ENCODE data around the gene FAHD1. TPM values are rescaled to one million over a fixed set of nuclear protein-coding genes. Genes with fewer than 3 reads are reported as not detected.

The FAHD1 gene
- total RNA-seq, 4 donors from 2014 or later, result 32.3 to 46.3 (median 34.1) TPM

DNA sequence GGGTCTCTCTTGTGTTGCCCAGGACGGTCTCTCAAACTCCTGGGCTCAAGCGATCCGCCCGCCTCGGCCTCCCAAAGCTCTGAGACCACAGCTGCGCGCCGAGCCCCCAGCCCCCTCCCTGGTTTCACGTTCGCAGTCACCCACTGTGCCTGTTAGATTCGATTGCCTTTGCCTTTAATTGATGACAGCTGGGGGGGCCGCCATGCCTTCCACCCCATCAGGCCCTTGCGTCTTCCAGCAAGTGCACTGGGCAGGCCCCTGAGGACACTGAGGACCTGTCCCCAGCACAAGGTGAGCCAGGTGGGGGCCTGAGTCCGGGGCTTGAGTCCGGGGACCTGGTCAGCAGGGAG lies 36.8 kb upstream of the FAHD1 start:
- no peak for DNase-seq (ENCODE audit: low spot score)

DNA sequence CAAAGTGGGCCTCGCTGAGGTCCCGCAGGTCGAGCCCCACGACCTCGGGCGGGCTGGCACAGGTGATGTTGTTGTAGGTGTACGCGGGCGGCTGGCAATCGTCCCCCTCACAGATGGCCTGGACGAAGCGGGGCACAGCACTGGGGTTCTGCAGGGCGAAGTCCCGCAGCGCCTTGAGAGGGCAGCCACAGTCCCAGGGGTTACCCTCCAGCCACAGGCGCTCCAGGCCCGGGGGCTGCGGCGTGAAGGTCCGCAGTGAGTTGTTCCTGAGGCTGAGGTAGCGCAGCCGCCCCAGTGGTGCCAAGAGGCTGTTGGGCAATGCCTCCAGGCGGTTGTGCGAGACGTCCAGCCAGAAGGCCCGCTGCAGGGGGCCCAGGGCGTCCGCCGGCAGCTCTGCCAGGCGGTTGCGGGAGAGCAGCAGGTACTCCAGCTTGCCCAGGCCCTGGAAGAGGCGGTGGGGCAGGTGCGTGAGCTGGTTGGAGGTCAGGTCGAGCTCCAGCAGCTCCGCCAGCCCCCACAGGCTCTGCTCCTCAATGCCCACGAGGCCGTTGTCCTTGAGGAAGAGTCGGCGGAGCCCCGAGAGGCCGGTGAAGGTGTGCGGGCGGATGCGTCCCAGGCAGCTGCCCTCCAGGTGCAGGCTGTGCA lies 36.3 kb upstream of the FAHD1 start:
- TF ChIP-seq, protein P1, sequence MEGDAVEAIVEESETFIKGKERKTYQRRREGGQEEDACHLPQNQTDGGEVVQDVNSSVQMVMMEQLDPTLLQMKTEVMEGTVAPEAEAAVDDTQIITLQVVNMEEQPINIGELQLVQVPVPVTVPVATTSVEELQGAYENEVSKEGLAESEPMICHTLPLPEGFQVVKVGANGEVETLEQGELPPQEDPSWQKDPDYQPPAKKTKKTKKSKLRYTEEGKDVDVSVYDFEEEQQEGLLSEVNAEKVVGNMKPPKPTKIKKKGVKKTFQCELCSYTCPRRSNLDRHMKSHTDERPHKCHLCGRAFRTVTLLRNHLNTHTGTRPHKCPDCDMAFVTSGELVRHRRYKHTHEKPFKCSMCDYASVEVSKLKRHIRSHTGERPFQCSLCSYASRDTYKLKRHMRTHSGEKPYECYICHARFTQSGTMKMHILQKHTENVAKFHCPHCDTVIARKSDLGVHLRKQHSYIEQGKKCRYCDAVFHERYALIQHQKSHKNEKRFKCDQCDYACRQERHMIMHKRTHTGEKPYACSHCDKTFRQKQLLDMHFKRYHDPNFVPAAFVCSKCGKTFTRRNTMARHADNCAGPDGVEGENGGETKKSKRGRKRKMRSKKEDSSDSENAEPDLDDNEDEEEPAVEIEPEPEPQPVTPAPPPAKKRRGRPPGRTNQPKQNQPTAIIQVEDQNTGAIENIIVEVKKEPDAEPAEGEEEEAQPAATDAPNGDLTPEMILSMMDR (IDR thresholded peaks at IDR 0.05), result no peak
- ATAC-seq (ENCODE audit: low FRiP score), result no peak
- no peak for DNase-seq (ENCODE audit: low spot score)

More for the DNA sequence above, 36.8 kb upstream of the FAHD1 start:
- TF ChIP-seq, protein P1 (IDR thresholded peaks at IDR 0.05), result no peak
- ATAC-seq (ENCODE audit: low FRiP score), result no peak

DNA sequence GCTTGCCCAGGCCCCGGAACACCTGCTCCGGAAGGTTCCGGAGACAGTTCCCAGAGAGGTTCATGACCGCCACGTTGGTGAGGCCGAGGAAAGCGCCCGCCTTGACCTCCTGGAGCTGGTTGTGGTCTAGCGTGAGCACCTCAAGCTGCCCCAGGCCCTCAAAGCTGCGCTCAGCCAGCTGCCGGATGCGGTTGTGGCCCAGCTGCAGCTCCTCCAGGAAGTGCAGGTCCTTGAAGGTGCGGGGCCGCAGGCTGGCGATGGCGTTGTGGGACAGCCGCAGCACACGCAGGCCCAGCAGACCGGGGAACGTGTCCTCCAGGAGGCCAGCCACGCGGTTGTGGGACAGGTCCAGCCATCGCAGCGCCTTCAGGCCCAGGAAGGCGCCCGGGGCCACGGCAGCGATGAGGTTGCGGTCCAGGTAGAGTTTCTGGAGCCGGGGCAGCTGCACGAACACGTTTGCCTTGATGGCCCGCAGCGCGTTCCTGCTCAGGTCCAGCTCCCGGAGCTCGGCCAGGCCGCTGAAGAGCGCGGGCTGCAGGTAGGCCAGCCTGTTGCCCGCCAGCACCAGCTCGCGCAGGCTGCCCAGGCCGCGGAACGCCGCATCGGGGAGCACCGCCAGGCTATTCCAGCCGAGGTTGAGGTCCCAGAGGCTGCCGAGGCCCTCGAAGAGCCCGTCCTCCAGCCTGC lies 35.6 kb upstream of the FAHD1 start:
- ATAC-seq (ENCODE audit: low FRiP score) (no peak), DNase-seq (ENCODE audit: low spot score) (no peak)
- TF ChIP-seq, protein P1 (IDR thresholded peaks at IDR 0.05), result no peak

- TF ChIP-seq, protein P1 (IDR thresholded peaks at IDR 0.05), result no peak
- no peak for DNase-seq (ENCODE audit: low spot score)
- ATAC-seq (ENCODE audit: low FRiP score), result no peak
These were observed 34.8 kb upstream of the FAHD1 start for GRCh38 chr16:1791943-1792812.

DNA sequence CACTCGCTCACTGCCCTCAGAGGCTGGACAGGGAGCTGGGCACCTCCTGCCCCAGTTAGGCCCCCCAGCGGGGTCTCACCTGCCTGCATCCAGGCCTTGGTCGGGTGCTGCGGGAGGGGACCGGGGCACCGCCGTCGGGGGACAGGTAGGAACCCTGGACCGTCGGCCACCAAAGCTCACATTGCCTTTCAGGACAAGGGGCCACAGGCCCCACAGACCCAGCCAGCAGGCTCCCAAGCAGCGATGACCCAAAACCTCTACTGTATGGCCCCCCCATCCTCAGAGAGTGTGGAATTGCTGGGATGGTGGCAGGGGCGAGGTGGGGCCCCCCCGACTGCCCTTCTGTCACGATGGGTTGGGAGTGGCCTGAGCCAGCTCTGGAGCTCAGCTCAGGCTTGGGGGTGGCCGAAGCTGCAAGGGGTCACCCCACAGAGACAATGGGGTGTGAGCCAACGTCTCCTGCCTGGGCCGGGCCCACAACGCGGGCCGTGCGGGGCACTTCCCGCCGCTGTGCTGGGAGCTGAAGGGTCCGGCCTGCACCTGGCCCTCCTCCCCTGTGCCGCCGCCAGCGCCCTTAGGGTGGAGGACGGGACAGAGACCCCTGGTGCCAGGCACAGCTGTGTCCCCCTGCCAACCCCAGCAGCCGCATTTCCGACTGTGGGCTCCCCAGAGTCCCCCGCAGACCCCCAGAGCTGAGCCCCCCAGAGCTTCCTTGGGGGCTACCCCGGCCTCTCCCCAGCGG lies 34.0 kb upstream of the FAHD1 start:
- DNase-seq (ENCODE audit: low spot score) (no peak), ATAC-seq (ENCODE audit: low FRiP score) (no peak)
- TF ChIP-seq, protein P1 (IDR thresholded peaks at IDR 0.05), result no peak

DNA sequence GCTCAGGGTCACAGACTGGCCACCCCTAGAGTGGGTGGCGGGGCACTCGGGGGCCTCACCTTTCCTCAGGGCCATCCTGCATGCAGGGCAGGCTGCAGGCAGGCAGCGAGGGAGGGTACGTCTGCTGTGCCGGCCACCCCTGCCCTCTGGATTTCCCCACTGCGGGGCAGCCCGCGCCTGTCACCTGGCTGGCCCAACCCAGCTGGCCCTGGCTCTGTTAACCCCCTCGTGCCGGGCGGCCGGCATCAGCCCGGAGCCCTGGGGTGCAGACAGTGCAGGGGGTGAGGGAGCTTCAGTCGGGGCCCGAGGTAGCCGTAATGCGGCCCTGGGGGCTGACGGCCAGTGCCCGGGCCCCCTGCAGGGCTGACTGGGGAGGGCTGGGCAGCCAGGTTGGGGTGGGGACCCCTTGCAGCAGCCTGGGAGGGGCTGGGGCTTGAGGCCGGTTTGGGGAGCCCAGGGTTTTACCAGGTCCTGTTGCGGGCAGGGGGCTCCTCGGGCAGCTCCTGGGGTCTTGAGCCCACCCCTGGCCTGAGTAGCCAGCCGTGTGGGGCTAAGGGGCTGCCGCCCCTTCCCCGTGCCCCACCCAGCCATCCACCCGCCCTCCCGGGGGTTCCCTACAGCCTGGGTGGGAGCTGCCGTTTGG lies 33.3 kb upstream of the FAHD1 start, which contains the start of gene IGFALS:
IGFALS (minus strand) TSS at position 128 of the 643 bp plus-strand sequence; CDS start at position 75, 53 bp downstream.
- ATAC-seq (ENCODE audit: low FRiP score), result no peak
- no peak for DNase-seq (ENCODE audit: low spot score)
- TF ChIP-seq, protein P1 (IDR thresholded peaks at IDR 0.05), result no peak

Measured in omental fat pad (tissue), 4 donors.